B cell (primary cell): ENCODE measurements around the gene MYMK. TPM values are rescaled to one million over a fixed set of nuclear protein-coding genes. Genes with fewer than 3 reads are reported as not detected.

Experiments used
- ATAC-seq: fragments of 200-7000 bp; cut with Tn5 transposase; one replicate; pipeline ENCODE4 v1.10.0; 2021; ENCODE audit warnings: low read depth, mild to moderate bottlenecking, moderate number of reproducible peaks, moderate library complexity
- CTCF ChIA-PET: fragments of 350-600 bp; sonication (Branson Sonifier 250); formaldehyde crosslinking; loops from one replicate; lab custom pipeline; 2021; ENCODE audit warnings: antibody characterized with exemption, inconsistent platforms; lab: Charles Lee
- POLR2A ChIA-PET: fragments of 350-600 bp; sonication (Branson Sonifier 250); formaldehyde crosslinking; loops from one replicate; lab custom pipeline; 2021; ENCODE audit warnings: antibody characterized with exemption; lab: Charles Lee
- DNase-seq: peaks from one replicate; pipeline ENCODE4 v3.0.0; 2013
- H2AFZ ChIP-seq: 2 replicates; pipeline ENCODE4 v1.6.1; 2012; ENCODE audit warnings: mild to moderate bottlenecking, low read depth, low read length; ENCODE audit not compliant: insufficient read depth, poor library complexity, severe bottlenecking
- H3K27ac ChIP-seq, 2 donors: 1 replicate in 1 of 2; 2 replicates in 1 of 2; pipeline ENCODE4 v1.5.1; 2012 to 2013; ENCODE audit warnings: low read length in 2 of 2, mild to moderate bottlenecking in 2 of 2, moderate library complexity in 1 of 2
- H3K27me3 ChIP-seq, 4 experiments: fragments of 200-600 bp in 1 of 4; sonication (generic) in 1 of 4; replicated peaks in 1 of 4; 1 replicate in 2 of 4; 2 replicates in 2 of 4; pipeline versions ENCODE4 v1.6.1 to v1.7.0; 2013 to 2016; ENCODE audit warnings: low read length in 3 of 4, mild to moderate bottlenecking in 2 of 4, mixed read lengths in 1 of 4, moderate library complexity in 1 of 4; ENCODE audit not compliant: insufficient read depth in 4 of 4, control insufficient read depth in 3 of 4; ENCODE audit errors: control extremely low read depth in 1 of 4
- H3K36me3 ChIP-seq, 2 experiments: replicated peaks in 1 of 2; 1 replicate in 1 of 2; 2 replicates in 1 of 2; pipeline versions ENCODE4 v1.6.1 to v1.7.1; 2013; ENCODE audit warnings: low read length in 1 of 2; ENCODE audit not compliant: insufficient read depth in 2 of 2, control insufficient read depth in 1 of 2; ENCODE audit errors: control extremely low read depth in 1 of 2, extremely low read depth in 1 of 2
- H3K4me1 ChIP-seq, 2 donors: fragments of 200-600 bp in 1 of 2; sonication (generic) in 1 of 2; 1 replicate in 1 of 2; 2 replicates in 1 of 2; pipeline versions ENCODE4 v1.5.1 to v1.6.1; 2013 to 2017; ENCODE audit warnings: low read length in 2 of 2; ENCODE audit not compliant: control insufficient read depth in 2 of 2, insufficient read depth in 2 of 2
- H3K4me2 ChIP-seq: replicated peaks from 2 replicates; pipeline ENCODE3; 2012; ENCODE audit warnings: mild to moderate bottlenecking, low read depth, low read length; ENCODE audit not compliant: poor library complexity, severe bottlenecking
- H3K4me3 ChIP-seq, 5 experiments: fragments of 200-600 bp in 1 of 5; sonication (generic) in 1 of 5; 1 replicate in 3 of 5; 2 replicates in 2 of 5; pipeline versions ENCODE4 v1.5.1 to v1.7.0; 2011 to 2016; ENCODE audit warnings: low read length in 4 of 5, mild to moderate bottlenecking in 4 of 5, low read depth in 2 of 5, control low read depth in 1 of 5, moderate library complexity in 1 of 5; ENCODE audit not compliant: insufficient read depth in 1 of 5; ENCODE audit errors: control extremely low read depth in 1 of 5, extremely low read depth in 1 of 5
- H3K79me2 ChIP-seq: fragments of 200-600 bp; sonication (generic); one replicate; pipeline ENCODE4 v1.6.0; 2016; ENCODE audit warnings: low read length; ENCODE audit not compliant: control insufficient read depth, insufficient read depth
- H3K9ac ChIP-seq: fragments of 200-600 bp; sonication (generic); 2 replicates; pipeline ENCODE4 v1.6.1; 2017; ENCODE audit warnings: mild to moderate bottlenecking, low read length, moderate library complexity
- H3K9me3 ChIP-seq, 3 donors: one replicate each; pipeline versions ENCODE4 v1.6.1 to v1.7.1; 2013; ENCODE audit warnings: low read length in 2 of 3; ENCODE audit not compliant: control insufficient read depth in 2 of 3, insufficient read depth in 1 of 3; ENCODE audit errors: control extremely low read depth in 1 of 3
- H4K20me1 ChIP-seq: 2 replicates; pipeline ENCODE4 v1.6.0; 2012; ENCODE audit warnings: mild to moderate bottlenecking, low read length; ENCODE audit not compliant: insufficient read depth, control insufficient read depth, poor library complexity, severe bottlenecking
- H3K27ac Mint-ChIP-seq: one replicate; pipeline ENCODE4 v1.8.0; 2021; ENCODE audit warnings: mixed read lengths
- H3K27me3 Mint-ChIP-seq: one replicate; pipeline ENCODE4 v1.8.0; 2021; ENCODE audit warnings: mixed read lengths
- H3K4me1 Mint-ChIP-seq: one replicate; pipeline ENCODE4 v1.8.0; 2021; ENCODE audit warnings: mixed read lengths
- H3K4me3 Mint-ChIP-seq: one replicate; pipeline ENCODE4 v1.8.0; 2021; ENCODE audit warnings: mixed read lengths
- H3K9me3 Mint-ChIP-seq: one replicate; pipeline ENCODE4 v1.8.0; 2022; ENCODE audit warnings: mixed read lengths; ENCODE audit not compliant: insufficient read depth
- EZH2 ChIP-seq: IDR thresholded peaks from 2 replicates; pipeline ENCODE4 v1.6.1; 2012; ENCODE audit warnings: borderline replicate concordance, low read depth, mild to moderate bottlenecking, moderate library complexity, low read length; ENCODE audit not compliant: insufficient read depth, poor library complexity, severe bottlenecking
- WGBS: methylation state at CpG from one replicate; pipeline ENCODE4 v1.1.5; 2013; ENCODE audit warnings: missing lambda C conversion rate; ENCODE audit not compliant: insufficient coverage; 5-methylcytosine and 5-hydroxymethylcytosine counted together
- intact Hi-C: fragments of 100-400 bp; cut with micrococcal nuclease; formaldehyde crosslinking; loops from one replicate; pipeline ENCODE4 v1.10.0; 2022
- polyA plus RNA-seq: library from polyadenylated mRNA; depleted of rRNA; stranded (reverse); fragments of >200 nt; gene quantifications from 2 replicates; pipeline ENCODE4 v1.2.3, GENCODE V29; 2012
- total RNA-seq, 2 donors: library from RNA; stranded (reverse); fragments of 120-200 nt in 1 of 2; gene quantifications; 1 replicate in 1 of 2; 2 replicates in 1 of 2; pipeline versions ENCODE4 v1.2.3 to v1.2.4, GENCODE V29; 2013 to 2022
- TF ChIP-seq, protein P1 (sequence below): fragments of 200-600 bp; IDR thresholded peaks from one replicate; pipeline ENCODE4 v1.8.0; 2022; ENCODE audit warnings: antibody characterized with exemption, mild to moderate bottlenecking

MYMK gene
- total and polyA plus RNA-seq, 2 donors (not counting 1 experiment from before 2014, with no cell fraction given), result not detected

DNA sequence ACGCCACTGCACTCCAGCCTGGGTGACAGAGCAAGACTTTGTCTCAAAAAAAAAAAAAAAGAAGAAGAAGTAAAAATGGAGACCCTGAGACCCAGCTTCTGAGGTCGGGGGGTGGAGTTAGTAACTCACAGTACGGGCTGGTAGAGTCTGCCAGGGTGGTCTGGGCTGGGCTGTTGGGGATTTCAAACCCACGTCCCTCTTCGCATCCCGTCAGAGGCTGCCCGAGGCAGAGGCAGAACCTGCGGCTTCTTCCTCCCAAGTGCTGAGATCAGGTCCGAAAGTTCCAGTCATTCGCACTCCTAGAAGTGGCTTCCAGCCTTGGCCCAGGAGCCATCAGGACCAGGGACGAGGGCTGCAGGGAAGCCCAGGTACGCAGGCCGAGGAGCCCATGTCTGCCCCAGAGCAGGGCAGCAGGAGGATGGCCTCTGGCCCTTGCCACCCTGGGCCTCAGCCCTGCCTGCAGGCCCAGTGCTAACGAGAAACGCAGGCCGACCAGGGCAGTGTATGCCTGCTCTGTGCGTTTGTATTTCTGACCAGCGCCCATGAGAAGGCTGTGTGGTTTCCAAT is 36.0 kb downstream of the MYMK start:
- TF ChIP-seq, protein P1, sequence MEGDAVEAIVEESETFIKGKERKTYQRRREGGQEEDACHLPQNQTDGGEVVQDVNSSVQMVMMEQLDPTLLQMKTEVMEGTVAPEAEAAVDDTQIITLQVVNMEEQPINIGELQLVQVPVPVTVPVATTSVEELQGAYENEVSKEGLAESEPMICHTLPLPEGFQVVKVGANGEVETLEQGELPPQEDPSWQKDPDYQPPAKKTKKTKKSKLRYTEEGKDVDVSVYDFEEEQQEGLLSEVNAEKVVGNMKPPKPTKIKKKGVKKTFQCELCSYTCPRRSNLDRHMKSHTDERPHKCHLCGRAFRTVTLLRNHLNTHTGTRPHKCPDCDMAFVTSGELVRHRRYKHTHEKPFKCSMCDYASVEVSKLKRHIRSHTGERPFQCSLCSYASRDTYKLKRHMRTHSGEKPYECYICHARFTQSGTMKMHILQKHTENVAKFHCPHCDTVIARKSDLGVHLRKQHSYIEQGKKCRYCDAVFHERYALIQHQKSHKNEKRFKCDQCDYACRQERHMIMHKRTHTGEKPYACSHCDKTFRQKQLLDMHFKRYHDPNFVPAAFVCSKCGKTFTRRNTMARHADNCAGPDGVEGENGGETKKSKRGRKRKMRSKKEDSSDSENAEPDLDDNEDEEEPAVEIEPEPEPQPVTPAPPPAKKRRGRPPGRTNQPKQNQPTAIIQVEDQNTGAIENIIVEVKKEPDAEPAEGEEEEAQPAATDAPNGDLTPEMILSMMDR, result no peak
- no peak for TF ChIP-seq EZH2
- Histone ChIP-seq H2AFZ (no peak overlapping the region), H3K9ac (no peak overlapping the region), H4K20me1 (no peaks in the 10 kb centered on the region), H3K4me3 (no peak overlapping the region), H3K4me1 (peaks cover 5 to 10% of the 10 kb centered on the region in 2 donors), H3K36me3 (no peaks in the 10 kb centered on the region), H3K79me2 (no peaks in the 10 kb centered on the region), H3K27me3 (peaks cover 0 to 10% (median 0%) of the 10 kb centered on the region in 4 experiments), H3K4me2 (no peak overlapping the region), H3K27ac (no peak overlapping the region), H3K9me3 (no peaks in the 10 kb centered on the region)
- 89% methylated on average over 17 of the region's 18 CpGs for WGBS
- Mint-ChIP-seq H3K9me3 (no peaks in the 10 kb centered on the region), H3K4me3 (no peak overlapping the region), H3K27me3 (peaks cover 15% of the 10 kb centered on the region), H3K27ac (no peak overlapping the region), H3K4me1 (peaks cover 4% of the 10 kb centered on the region)
- no peak for DNase-seq
- intact Hi-C loops, result loop anchor here (5.0 kb wide), 1 partner anchor 466 kb away; no protein-coding TSS in a partner anchor
- CTCF ChIA-PET, result interaction anchor here (1.2 to 11.0 kb wide), 2 partner anchors 83 to 304 kb away, joined by 3 to 144 read pairs; no protein-coding TSS in a partner anchor
- no peak for ATAC-seq
- POLR2A ChIA-PET, result interaction anchor here (0.6 kb wide), 2 partner anchors 45 to 1732 kb away, joined by 3 to 6 read pairs; no protein-coding TSS in a partner anchor

DNA sequence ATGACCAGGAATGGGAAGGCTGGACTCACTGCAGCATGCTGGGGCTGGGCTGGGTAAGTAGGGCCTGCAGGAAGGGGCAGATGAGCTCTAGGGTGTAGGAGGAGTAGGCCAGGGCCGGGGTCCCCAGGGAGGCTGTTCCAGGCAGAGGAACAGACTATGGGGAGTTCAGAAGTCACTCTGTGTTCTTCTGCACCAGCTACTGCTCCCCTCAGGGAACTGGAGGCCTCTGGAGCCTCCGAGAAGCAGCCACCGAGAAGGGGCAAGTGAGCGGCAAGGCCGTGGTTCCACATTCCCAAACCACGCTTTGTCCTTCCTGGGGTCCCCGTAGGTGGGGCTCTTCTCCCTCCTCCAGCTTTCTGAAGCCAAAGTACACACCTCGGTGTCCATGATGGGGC is 37.4 kb downstream of the MYMK start:
- H3K27me3 ChIP-seq, result peaks cover 0 to 10% (median 0%) of the 10 kb centered on the region in 4 experiments
- H3K27ac Mint-ChIP-seq, result no peak overlapping the region
- 94% methylated on average over 8 of the region's 8 CpGs for WGBS
- H3K9ac ChIP-seq, result no peak overlapping the region
- intact Hi-C loops, result loop anchor here (2.0 to 5.0 kb wide), 2 partner anchors 27 to 465 kb away; no protein-coding TSS in a partner anchor
- peaks cover 5 to 10% of the 10 kb centered on the region in 2 donors for H3K4me1 ChIP-seq
- no peak for ATAC-seq
- no peaks in the 10 kb centered on the region for H3K9me3 ChIP-seq
- no peak overlapping the region for H2AFZ ChIP-seq
- ChIA-PET CTCF (interaction anchor here (1.2 to 11.0 kb wide), 8 partner anchors 11 to 303 kb away, joined by 4 to 144 read pairs (median 6); no protein-coding TSS in a partner anchor), POLR2A (no interaction called here)
- no peak overlapping the region for H3K27ac ChIP-seq
- no peak for TF ChIP-seq EZH2
- TF ChIP-seq, protein P1, result no peak
- no peaks in the 10 kb centered on the region for H4K20me1 ChIP-seq
- H3K9me3 Mint-ChIP-seq, result no peaks in the 10 kb centered on the region
- no peaks in the 10 kb centered on the region for H3K79me2 ChIP-seq
- H3K4me2 ChIP-seq, result no peak overlapping the region
- DNase-seq, result no peak
- peaks cover 4% of the 10 kb centered on the region for H3K4me1 Mint-ChIP-seq
- H3K4me3 Mint-ChIP-seq, result no peak overlapping the region
- H3K27me3 Mint-ChIP-seq, result peaks cover 18% of the 10 kb centered on the region
- no peaks in the 10 kb centered on the region for H3K36me3 ChIP-seq
- no peak overlapping the region for H3K4me3 ChIP-seq
